Stimulated activated CD4-positive, alpha-beta T cell treated with anti-CD3 and anti-CD28 coated beads, TNF-alpha, amount 100 ng/mL, for 1 hour (primary cell): ENCODE data around the gene ECI1.

Experiments
- DNase-seq, 3 donors: peaks; one replicate each; pipeline ENCODE4 v3.0.0-alpha.2; 2020; ENCODE audit warnings: low read depth in 3 of 3, low spot score in 1 of 3

The ECI1 gene

GRCh38 chr16:2251296-2252111, at the start of gene ECI1:
TSS of gene ECI1 (minus strand) at chr16:2251587. CDS start at chr16:2251566, 21 bp downstream.
- DNase-seq = peak; percentile 43 to 66 (median 59)

GRCh38 chr16:2299915-2300192, 48.5 kb upstream of the ECI1 start:
- DNase-seq = no peak

GRCh38 chr16:2299121-2299914, 47.9 kb upstream of the ECI1 start:
- DNase-seq = no peak

- DNase-seq = no peak
These were observed 47.2 kb upstream of the ECI1 start for GRCh38 chr16:2298621-2299020.

- no peak for DNase-seq
These were observed 46.1 kb upstream of the ECI1 start for GRCh38 chr16:2297506-2297860.

- DNase-seq = no peak
These were observed 45.5 kb upstream of the ECI1 start for GRCh38 chr16:2296661-2297505.

GRCh38 chr16:2295056-2295798, 43.8 kb upstream of the ECI1 start:
- no peak for DNase-seq

- no peak for DNase-seq
These were observed 40.8 kb upstream of the ECI1 start for GRCh38 chr16:2292221-2292620.

GRCh38 chr16:2289282-2289681, 37.9 kb upstream of the ECI1 start:
- no peak for DNase-seq

GRCh38 chr16:2288726-2289125, 37.3 kb upstream of the ECI1 start:
- DNase-seq = no peak

GRCh38 chr16:2287916-2288547, 36.6 kb upstream of the ECI1 start:
- no peak for DNase-seq

- no peak for DNase-seq
These were observed 35.2 kb upstream of the ECI1 start for GRCh38 chr16:2286550-2286949.

GRCh38 chr16:2285731-2286191, 34.4 kb upstream of the ECI1 start:
- DNase-seq = no peak

GRCh38 chr16:2284797-2285576, 33.6 kb upstream of the ECI1 start:
- DNase-seq = no peak

- DNase-seq = no peak
These were observed 32.8 kb upstream of the ECI1 start for GRCh38 chr16:2284001-2284770.

- DNase-seq = no peak
These were observed 31.6 kb upstream of the ECI1 start for GRCh38 chr16:2282866-2283555.

GRCh38 chr16:2282262-2282661, 30.9 kb upstream of the ECI1 start:
- no peak for DNase-seq

- DNase-seq = no peak
These were observed 29.7 kb upstream of the ECI1 start for GRCh38 chr16:2280981-2281542.
